ENCODE results near the gene C6orf62.
"Not testable (repeated sequence)": the region's sequence is repeated elsewhere in the genome, so short reads cannot be mapped to it uniquely, and the experiment has no call there.

Gene C6orf62

DNA sequence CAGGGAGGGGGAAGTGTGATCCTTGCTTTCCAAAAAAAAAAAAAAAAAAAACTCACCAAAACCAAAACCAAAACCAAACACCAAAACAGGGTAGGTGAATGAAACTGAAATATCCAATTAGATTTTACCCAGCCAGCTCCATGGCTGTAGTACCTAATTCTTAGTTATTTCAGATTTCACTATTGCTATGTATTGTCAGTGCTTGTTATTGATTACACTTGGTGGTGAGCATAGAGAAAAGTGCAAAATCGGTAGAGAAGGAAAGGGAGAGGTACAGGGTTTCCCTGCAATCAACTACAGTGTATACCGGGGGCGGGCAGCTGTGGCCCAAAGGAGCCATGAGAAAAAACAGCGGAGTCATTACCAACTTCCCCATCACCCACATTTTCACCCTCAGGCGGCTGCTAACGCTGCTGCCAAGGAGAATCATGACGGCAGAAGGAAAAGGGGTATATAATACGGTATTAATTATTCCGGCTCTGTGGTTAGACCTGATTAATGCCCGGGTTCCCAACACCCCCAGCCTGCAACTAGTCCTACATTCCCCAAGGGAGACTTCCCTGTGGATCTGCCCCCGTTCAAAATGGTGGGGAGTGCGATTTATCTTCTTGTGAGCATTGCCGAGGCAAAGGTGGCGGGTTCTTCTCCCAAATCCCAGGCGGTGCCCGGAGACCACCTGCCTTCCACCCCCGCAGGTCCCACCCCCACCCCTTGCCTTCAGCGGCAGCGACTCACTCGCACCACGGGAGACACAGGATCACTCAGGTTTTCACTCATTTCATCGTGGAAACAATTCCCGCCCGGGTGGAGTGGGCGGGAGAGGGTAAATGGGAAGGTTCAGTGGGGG, at the start of gene C6orf62:
C6orf62 (minus strand) TSS at position 30 of the 847 bp plus-strand sequence. CDS start 486 bp downstream, outside the sequence.
- H3K4me1 Mint-ChIP-seq = peaks cover 58% of the 10 kb centered on the region
- H3K27me3 Mint-ChIP-seq = no peaks in the 10 kb centered on the region
- peak within 1 kb of the TSS; percentile 100 for H3K27ac Mint-ChIP-seq
- H3K9me3 Mint-ChIP-seq = no peaks in the 10 kb centered on the region
- H3K4me3 Mint-ChIP-seq = peak within 1 kb of the TSS; percentile 96
- H3K36me3 Mint-ChIP-seq = peaks cover 25% of the 10 kb centered on the region

DNA sequence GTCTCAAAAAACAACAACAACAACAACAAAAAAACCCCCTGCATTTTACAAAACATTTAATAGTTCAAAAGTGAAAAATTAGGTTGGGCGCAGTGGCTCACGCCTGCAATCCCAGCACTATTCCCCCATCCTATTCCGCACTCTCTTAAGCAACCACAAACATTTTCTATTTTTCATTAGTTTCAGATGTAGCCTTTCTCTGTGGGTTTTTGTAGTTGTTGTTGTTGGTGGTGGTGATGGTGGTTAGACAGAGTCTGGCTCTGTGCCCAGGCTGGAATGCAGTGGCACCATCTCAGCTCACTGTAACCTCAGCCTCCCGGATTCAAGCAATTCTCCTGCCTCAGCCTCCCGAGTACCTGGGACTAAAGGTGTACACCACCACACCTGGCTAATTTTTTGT, 49.4 kb upstream of the C6orf62 start:
- H3K27me3 Mint-ChIP-seq = no peaks in the 10 kb centered on the region
- H3K4me3 Mint-ChIP-seq = no peak overlapping the region
- no peaks in the 10 kb centered on the region for H3K9me3 Mint-ChIP-seq
- H3K4me1 Mint-ChIP-seq = no peaks in the 10 kb centered on the region
- no peak overlapping the region for H3K27ac Mint-ChIP-seq
- H3K36me3 Mint-ChIP-seq = no peaks in the 10 kb centered on the region

DNA sequence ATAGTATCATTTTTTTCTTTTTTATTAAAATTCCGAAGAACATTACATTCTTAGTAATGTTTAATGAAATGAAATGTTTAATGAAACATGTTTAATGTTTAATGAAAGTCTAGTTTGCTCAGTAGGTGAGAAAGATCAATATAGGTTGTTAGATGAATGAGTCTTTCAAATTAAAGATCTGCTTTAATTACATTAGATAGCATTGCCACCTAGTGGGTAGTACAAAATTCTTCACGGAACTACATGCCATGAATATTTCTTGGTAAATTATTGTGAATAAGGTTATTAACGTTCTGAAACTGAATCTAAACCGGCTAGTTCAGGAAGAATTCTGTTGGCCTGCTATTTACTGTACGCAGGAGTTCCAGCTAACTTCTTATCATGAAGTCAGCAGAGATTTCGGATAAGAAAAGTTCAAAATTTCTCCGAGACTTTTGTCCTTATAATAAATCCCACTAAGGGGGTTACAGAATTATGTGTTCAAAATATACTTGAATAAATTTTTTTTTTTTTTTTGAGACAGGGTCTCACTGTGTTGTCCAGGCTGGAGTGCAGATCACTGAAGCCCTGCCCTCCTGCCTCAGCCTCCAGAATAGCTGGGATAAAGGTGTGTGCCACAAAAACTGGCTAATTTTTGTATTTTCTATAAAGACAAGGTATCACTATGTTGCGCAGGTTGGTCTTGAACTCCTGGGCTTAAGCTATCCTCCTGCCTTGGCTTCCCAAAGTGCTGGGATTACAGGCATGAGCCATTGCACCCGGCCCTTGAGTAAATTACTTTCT, 47.9 kb upstream of the C6orf62 start:
- Mint-ChIP-seq H3K9me3 (no peaks in the 10 kb centered on the region), H3K27me3 (no peaks in the 10 kb centered on the region), H3K4me1 (peaks cover 2% of the 10 kb centered on the region), H3K36me3 (no peaks in the 10 kb centered on the region), H3K27ac (no peak overlapping the region), H3K4me3 (no peak overlapping the region)

DNA sequence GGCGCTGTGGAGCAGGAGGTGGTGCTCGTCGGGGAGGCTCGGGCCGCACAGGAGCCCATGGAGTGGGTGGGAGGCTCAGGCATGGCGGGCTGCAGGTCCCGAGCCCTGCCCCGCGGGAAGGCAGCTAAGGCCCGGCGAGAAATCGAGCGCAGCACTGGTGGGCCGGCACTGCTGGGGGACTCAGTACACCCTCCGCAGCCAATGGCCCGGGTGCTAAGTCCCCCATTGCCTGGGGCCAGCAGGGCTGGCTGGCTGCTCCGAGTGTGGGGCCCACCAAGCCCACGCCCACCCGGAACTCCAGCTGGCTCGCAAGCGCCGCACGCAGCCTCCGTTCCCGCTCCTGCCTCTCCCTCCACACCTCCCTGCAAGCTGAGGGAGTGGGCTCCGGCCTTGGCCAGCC, 47.0 kb upstream of the C6orf62 start:
- not testable (repeated sequence) for H3K36me3 Mint-ChIP-seq, H3K27ac Mint-ChIP-seq, H3K27me3 Mint-ChIP-seq, H3K4me3 Mint-ChIP-seq, H3K9me3 Mint-ChIP-seq, H3K4me1 Mint-ChIP-seq

- H3K4me3 Mint-ChIP-seq = not testable (repeated sequence)
Observed at GRCh38 chr6:24764833-24765828, 46.2 kb upstream of the C6orf62 start.

DNA sequence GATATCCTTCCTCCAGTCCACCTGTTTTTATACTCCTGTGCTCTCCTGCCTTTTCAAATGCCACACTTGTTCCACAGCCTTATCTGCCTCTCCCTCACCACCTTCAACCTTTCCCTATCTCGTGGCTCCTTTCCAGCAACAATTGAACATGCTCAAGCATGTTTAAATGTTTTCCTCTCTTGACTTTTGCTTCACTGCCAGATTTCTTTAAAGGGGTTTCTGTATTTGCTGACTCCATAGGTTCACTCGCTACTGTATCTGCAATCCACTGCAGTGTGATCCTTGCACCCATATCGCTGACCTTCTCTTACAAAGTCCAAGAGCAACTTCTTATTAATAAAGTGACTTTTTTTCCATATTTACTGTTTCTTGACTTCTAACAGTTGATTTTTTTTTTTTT, 44.6 kb upstream of the C6orf62 start:
- Mint-ChIP-seq H3K27me3 (no peaks in the 10 kb centered on the region), H3K4me1 (peaks cover 4% of the 10 kb centered on the region), H3K9me3 (no peaks in the 10 kb centered on the region), H3K27ac (no peak overlapping the region), H3K4me3 (no peak overlapping the region), H3K36me3 (no peaks in the 10 kb centered on the region)

More at GRCh38 chr6:24764833-24765828, 46.2 kb upstream of the C6orf62 start:
- not testable (repeated sequence) for H3K4me1 Mint-ChIP-seq, H3K36me3 Mint-ChIP-seq, H3K27ac Mint-ChIP-seq, H3K27me3 Mint-ChIP-seq, H3K9me3 Mint-ChIP-seq

- Mint-ChIP-seq H3K4me3 (no peak overlapping the region), H3K36me3 (no peaks in the 10 kb centered on the region), H3K27ac (no peak overlapping the region), H3K4me1 (peaks cover 4% of the 10 kb centered on the region), H3K27me3 (no peaks in the 10 kb centered on the region), H3K9me3 (no peaks in the 10 kb centered on the region)
Observed at GRCh38 chr6:24761851-24762250, 42.9 kb upstream of the C6orf62 start.

DNA sequence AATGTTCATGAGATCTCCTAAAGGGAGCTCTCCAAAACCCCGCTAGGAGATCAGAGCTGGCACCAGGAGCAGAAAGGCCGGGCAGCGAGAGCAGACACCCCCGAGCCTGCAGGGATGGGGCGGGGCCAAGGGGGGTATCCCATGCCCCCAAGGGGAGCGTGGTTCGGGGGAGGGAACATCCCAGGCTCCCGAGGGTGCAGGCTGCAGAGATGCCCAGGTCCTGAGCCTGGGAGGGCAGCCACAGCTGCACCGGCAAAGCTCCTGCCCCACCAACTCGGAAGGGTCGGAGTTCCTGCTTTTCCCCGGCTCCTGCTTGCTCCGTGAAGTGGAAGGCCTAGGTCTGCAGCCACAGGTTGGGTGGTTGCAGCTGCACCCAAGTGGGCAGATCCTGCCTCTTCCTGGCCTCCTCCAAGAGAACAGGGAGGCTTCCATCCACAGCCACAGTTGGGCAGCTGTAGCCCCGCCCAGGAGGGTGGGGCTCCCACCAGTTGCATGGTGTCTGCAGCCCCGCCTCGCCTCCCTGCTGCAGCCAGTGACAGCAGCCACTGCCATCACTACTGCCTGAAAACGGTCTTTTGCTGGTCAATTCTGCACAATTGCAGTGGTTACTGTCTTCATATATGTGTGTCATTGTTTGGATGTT, 42.4 kb upstream of the C6orf62 start:
- Mint-ChIP-seq H3K27ac (no peak overlapping the region), H3K27me3 (no peaks in the 10 kb centered on the region), H3K4me3 (no peak overlapping the region), H3K36me3 (no peaks in the 10 kb centered on the region), H3K4me1 (peaks cover 4% of the 10 kb centered on the region), H3K9me3 (no peaks in the 10 kb centered on the region)

GRCh38 chr6:24760210-24760609, 41.3 kb upstream of the C6orf62 start:
- Mint-ChIP-seq H3K36me3 (no peaks in the 10 kb centered on the region), H3K4me1 (peaks cover 4% of the 10 kb centered on the region), H3K9me3 (no peaks in the 10 kb centered on the region), H3K4me3 (no peak overlapping the region), H3K27ac (no peak overlapping the region), H3K27me3 (no peaks in the 10 kb centered on the region)

DNA sequence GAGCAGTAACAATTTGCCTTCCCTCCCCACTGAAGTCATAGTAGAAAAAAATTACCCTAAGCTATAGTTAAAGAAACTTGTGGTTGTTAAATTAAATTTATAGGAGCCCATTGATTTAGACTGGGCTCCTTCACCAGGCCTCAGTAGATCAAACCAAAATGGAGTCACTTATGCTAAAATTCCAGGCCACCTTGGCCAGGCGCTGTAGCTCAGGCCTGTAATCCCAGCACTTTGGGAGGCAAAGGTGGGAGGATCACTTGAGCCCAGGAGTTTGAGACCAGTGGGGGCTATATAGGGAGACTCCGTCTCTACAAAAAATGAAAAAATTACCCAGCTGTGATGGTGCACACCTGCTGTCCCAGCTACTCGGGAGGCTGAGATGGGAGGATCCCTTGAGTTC, 40.8 kb upstream of the C6orf62 start:
- Mint-ChIP-seq H3K9me3 (no peaks in the 10 kb centered on the region), H3K4me1 (peaks cover 4% of the 10 kb centered on the region), H3K36me3 (no peaks in the 10 kb centered on the region), H3K4me3 (no peak overlapping the region), H3K27me3 (no peaks in the 10 kb centered on the region), H3K27ac (no peak overlapping the region)

DNA sequence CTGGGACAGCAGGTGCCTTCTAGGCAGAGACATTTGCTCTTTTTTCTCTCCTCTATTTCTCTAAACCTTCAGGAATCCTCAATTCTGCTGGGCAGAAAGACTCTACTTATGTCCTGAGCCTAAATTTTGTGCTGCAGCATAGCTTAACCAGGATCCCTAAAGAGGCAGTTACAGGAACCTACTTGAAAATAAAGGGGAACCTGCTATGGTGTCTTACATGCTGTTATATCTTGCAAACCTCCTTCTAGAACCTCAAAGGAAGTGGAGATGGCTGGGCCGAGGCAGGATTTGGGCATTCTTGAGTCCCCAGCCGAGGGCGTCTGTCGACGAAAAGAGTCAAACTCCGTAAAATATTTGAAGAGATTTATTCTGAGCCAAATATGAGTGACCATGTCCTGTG, 38.7 kb upstream of the C6orf62 start:
- Mint-ChIP-seq H3K4me3 (no peak overlapping the region), H3K27me3 (no peaks in the 10 kb centered on the region), H3K9me3 (no peaks in the 10 kb centered on the region), H3K4me1 (peaks cover 4% of the 10 kb centered on the region), H3K36me3 (no peaks in the 10 kb centered on the region), H3K27ac (no peak overlapping the region)

DNA sequence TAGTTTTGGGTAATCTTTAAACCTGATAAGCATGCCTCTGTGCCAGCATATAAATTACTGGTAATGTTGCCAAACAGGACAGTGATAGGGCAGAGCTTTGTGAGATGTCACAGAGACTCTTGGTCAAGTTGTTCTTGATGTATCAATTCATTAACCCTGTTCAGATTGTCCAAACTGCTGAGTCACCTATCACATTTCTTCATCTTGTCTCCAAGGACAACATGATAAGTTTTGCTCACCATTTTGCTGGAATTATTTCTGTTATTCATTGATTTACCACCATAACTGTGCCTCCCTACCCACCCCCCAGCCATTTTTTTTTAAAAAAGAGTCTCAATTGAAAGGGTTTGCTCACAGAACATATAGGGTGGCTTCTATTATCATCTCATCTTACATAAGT, 36.3 kb upstream of the C6orf62 start:
- Mint-ChIP-seq H3K36me3 (no peaks in the 10 kb centered on the region), H3K27me3 (peaks cover 5% of the 10 kb centered on the region), H3K9me3 (no peaks in the 10 kb centered on the region), H3K4me3 (no peak overlapping the region), H3K27ac (no peak overlapping the region), H3K4me1 (no peaks in the 10 kb centered on the region)

DNA sequence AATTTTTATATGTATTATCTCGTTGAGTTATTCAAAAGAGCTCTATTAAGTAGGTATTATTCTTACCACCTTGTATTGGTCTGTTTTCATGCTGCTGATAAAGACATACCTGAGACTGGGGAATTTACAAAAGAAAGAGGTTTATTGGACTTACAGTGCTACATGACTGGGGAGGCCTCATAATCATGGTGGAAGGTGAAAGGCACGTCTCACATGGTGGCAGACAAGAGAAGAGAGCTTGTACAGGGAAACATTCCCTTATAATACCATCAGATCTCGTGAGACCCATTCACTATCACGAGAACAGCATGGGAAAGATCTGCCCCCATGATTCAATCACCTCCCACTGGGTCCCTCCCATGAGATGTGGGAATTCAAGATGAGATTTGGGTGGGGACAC, 35.4 kb upstream of the C6orf62 start:
- H3K36me3 Mint-ChIP-seq, H3K4me3 Mint-ChIP-seq, H3K4me1 Mint-ChIP-seq, H3K27me3 Mint-ChIP-seq, H3K27ac Mint-ChIP-seq, H3K9me3 Mint-ChIP-seq: not testable (repeated sequence)

- Mint-ChIP-seq H3K4me3 (no peak overlapping the region), H3K27ac (no peak overlapping the region), H3K36me3 (no peaks in the 10 kb centered on the region), H3K4me1 (no peaks in the 10 kb centered on the region), H3K9me3 (no peaks in the 10 kb centered on the region), H3K27me3 (peaks cover 5% of the 10 kb centered on the region)
Observed at GRCh38 chr6:24753545-24753944, 34.6 kb upstream of the C6orf62 start.

GRCh38 chr6:24752917-24753492, 34.1 kb upstream of the C6orf62 start:
- Mint-ChIP-seq H3K27me3 (peaks cover 5% of the 10 kb centered on the region), H3K36me3 (no peaks in the 10 kb centered on the region), H3K4me3 (no peak overlapping the region), H3K27ac (no peak overlapping the region), H3K4me1 (no peaks in the 10 kb centered on the region), H3K9me3 (no peaks in the 10 kb centered on the region)
